Large intestine (tissue), 3 donors: ENCODE results near the gene METTL25B. TPM values are rescaled to one million over a fixed set of nuclear protein-coding genes. Genes with fewer than 3 reads are reported as not detected.
"Not testable (repeated sequence)": the region's sequence is repeated elsewhere in the genome, so short reads cannot be mapped to it uniquely, and the experiment has no call there.

Experiments used
- DNase-seq, 2 donors: peaks; one replicate each; pipeline versions ENCODE4 v3.0.0 to v3.0.0-alpha.2; 2013
- H3K27ac ChIP-seq: one replicate; pipeline ENCODE4 v1.5.1; 2013; ENCODE audit warnings: low read length
- H3K27me3 ChIP-seq: 2 replicates; pipeline ENCODE4 v1.6.1; 2013; ENCODE audit warnings: low read length; ENCODE audit not compliant: control insufficient read depth, insufficient read depth
- H3K36me3 ChIP-seq: 2 replicates; pipeline ENCODE4 v1.6.1; 2013; ENCODE audit warnings: low read length; ENCODE audit not compliant: control insufficient read depth, insufficient read depth
- H3K4me1 ChIP-seq: one replicate; pipeline ENCODE4 v1.6.1; 2013; ENCODE audit warnings: low read length; ENCODE audit not compliant: control insufficient read depth, insufficient read depth
- H3K4me3 ChIP-seq: one replicate; pipeline ENCODE4 v1.5.1; 2013; ENCODE audit warnings: low read length
- H3K9me3 ChIP-seq: one replicate; pipeline ENCODE4 v1.6.1; 2013; ENCODE audit warnings: mild to moderate bottlenecking, low read depth, low read length, moderate library complexity; ENCODE audit not compliant: control insufficient read depth
- WGBS: methylation state at CpG from one replicate; pipeline ENCODE4 v1.1.5; 2013; ENCODE audit warnings: low lambda C conversion rate; ENCODE audit not compliant: insufficient coverage; 5-methylcytosine and 5-hydroxymethylcytosine counted together
- polyA plus RNA-seq: library from polyadenylated mRNA; unstranded; fragments of 120-200 nt; gene quantifications from one replicate; pipeline ENCODE4 v1.2.1, GENCODE V29; 2013

METTL25B gene
- polyA plus RNA-seq, 1 donor, result 59.3 TPM

DNA sequence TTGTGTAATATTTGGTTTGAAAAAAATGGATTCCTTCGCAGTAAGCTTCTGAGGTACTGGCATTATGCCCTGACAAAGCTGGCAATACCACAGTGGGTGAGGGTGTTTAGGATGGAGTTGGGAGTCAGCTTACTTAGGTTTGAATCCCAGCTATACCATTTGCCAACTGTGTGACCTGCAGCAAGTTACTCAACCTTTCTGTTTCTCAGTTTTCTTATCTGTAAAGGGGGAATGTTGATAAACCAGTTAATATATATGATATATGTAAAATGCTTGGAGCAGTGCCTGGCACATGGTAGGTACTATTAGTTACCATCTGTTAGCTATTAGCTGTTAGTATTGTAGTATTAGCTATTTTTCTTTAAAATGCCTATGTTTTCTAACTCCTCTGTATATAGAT is 28.1 kb downstream of the METTL25B start:
- no peak for DNase-seq
- H3K27me3 ChIP-seq, result no peaks in the 10 kb centered on the region
- H3K27ac ChIP-seq, result no peak overlapping the region
- H3K4me1 ChIP-seq, result peaks cover 9% of the 10 kb centered on the region
- peaks cover 2% of the 10 kb centered on the region for H3K36me3 ChIP-seq
- H3K9me3 ChIP-seq, result no peaks in the 10 kb centered on the region
- WGBS, result no CpG with 5 or more reads among the region's 1 CpG
- H3K4me3 ChIP-seq, result no peak overlapping the region

DNA sequence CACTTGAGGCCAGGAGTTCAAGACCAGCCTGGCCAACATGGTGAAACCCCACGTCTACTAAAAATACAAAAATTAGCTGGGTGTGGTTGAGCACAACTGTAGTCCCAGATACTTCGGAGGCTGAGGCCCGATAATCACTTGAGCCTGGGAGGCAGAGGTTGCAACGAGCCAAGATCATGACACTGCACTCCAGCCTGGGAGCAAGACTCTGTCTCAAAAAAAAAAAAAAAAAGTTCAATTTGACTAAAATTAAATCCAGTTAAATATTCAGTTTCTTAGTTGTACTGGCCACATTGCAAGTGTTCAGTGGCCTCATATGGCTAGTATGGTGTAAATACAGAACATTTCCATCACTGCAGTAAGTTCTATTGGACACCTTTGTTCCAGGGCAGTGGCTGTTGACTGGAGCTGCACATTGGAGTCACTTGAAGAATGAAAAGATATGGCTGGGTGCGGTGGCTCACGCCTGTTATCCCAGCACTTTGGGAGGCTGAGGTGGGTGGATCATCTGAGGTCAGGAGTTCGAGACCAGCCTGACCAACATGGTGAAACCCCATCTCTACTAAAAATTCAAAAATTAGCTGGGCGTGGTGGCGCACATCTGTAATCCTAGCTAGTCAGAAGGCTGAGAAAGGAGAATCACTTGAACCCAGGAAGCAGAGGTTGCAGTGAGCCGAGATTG is 29.4 kb downstream of the METTL25B start:
- not testable (repeated sequence) for H3K9me3 ChIP-seq, H3K27ac ChIP-seq, H3K4me1 ChIP-seq, H3K27me3 ChIP-seq, H3K36me3 ChIP-seq, DNase-seq, H3K4me3 ChIP-seq
- no CpG with 5 or more reads among the region's 10 CpGs for WGBS

DNA sequence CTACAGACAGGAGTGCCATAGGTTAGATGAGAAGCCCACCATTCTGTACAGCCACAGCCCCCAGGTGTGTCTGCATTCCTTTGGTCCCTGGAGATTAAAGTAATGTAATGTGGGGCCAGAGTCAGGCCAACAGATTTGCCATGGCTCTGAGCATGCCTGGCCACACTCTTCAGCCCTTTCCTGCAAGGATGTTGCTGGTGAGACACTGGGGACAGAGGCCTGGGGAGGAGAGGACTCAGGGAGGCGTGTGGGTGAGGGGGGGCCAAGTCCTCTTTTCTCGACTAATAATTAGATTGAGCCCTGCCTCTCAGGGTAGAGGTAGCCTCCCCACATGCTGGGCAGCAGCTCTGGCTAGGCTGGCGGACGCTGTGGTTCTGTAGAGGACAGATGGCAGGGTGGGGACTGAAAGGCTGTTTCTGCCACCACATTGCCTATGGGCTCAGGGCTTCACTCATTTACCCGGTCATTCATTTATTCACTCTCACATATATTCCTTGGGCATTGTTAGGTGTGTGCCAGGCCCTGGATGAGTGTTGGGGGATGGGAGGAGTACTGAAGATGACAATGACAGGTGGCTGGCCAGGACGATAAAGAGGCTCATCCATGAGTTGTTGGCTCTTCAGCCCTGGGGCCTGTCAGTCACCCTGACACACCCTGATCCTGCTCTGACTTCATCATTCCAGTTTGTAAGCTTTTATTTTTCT is 32.0 kb downstream of the METTL25B start:
- Histone ChIP-seq H3K27me3 (no peaks in the 10 kb centered on the region), H3K4me3 (no peak overlapping the region), H3K9me3 (no peaks in the 10 kb centered on the region), H3K4me1 (no peaks in the 10 kb centered on the region), H3K27ac (no peak overlapping the region), H3K36me3 (peaks cover 2% of the 10 kb centered on the region)
- no CpG with 5 or more reads among the region's 6 CpGs for WGBS
- no peak for DNase-seq

DNA sequence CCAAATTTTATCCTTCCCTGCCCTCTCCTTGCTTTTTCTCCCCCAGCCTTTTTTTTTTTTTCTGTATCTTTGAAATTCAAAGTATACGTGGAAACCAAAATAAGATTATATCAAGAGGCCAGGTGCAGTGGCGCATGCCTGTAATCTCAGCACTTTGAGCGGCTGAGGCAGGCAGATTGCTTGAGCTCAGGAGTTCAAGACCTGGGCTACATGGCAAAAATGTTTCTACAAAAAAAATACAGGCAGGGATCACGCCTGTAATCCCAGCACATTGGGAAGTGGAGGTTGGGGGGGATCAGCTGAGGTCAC is 32.5 kb downstream of the METTL25B start:
- WGBS, result no CpG with 5 or more reads among the region's 4 CpGs
- no peaks in the 10 kb centered on the region for H3K27me3 ChIP-seq
- H3K9me3 ChIP-seq, result no peaks in the 10 kb centered on the region
- peaks cover 3% of the 10 kb centered on the region for H3K4me1 ChIP-seq
- H3K27ac ChIP-seq, result no peak overlapping the region
- no peak overlapping the region for H3K4me3 ChIP-seq
- DNase-seq, result no peak
- no peaks in the 10 kb centered on the region for H3K36me3 ChIP-seq

DNA sequence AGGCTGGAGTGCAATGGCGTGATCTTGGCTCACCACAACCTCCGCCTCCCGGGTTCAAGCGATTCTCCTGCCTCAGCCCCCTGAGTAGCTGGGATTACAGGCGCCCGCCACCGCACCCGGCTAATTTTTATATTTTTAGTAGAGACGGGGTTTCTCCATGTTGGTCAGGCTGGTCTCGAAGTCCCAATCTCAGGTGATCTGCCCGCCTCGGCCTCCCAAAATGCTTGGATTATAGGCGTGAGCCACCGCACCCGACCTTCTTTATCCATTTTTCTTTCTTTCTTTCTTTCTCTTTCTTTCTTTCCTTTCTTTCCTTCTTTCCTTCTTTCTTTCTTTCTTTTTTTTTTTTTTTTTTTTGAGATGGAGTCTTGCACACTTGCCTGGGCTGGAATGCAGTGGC is 36.9 kb downstream of the METTL25B start:
- H3K27me3 ChIP-seq, H3K36me3 ChIP-seq, H3K4me3 ChIP-seq, H3K9me3 ChIP-seq, DNase-seq, H3K27ac ChIP-seq: not testable (repeated sequence)
- 100% methylated on average over 5 of the region's 15 CpGs for WGBS
- H3K4me1 ChIP-seq, result peaks cover 12% of the 10 kb centered on the region

DNA sequence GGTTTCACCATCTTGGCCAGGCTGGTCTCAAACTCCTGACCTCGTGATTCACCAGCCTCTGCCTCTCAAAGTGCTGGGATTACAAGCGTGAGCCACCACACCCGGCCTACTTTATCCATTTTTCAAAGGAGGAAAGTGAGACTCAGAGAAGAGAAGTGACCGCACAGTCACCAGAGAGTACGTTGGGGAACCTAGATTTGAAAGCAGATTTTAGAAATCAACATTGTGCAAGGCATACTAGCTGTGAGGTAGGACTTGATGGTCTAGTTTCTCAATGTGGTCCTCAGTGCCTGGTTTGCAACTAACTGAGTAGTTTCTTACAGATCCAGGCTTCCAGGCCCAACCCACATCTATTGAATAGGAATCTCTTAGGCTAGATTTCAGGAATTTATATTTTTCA is 37.4 kb downstream of the METTL25B start:
- Histone ChIP-seq H3K4me3 (peak overlapping the region; percentile 74), H3K27ac (peak overlapping the region; percentile 92), H3K9me3 (no peaks in the 10 kb centered on the region), H3K4me1 (peaks cover 12% of the 10 kb centered on the region), H3K36me3 (peaks cover 6% of the 10 kb centered on the region), H3K27me3 (no peaks in the 10 kb centered on the region)
- no peak for DNase-seq
- 93% methylated on average over 3 of the region's 5 CpGs for WGBS

DNA sequence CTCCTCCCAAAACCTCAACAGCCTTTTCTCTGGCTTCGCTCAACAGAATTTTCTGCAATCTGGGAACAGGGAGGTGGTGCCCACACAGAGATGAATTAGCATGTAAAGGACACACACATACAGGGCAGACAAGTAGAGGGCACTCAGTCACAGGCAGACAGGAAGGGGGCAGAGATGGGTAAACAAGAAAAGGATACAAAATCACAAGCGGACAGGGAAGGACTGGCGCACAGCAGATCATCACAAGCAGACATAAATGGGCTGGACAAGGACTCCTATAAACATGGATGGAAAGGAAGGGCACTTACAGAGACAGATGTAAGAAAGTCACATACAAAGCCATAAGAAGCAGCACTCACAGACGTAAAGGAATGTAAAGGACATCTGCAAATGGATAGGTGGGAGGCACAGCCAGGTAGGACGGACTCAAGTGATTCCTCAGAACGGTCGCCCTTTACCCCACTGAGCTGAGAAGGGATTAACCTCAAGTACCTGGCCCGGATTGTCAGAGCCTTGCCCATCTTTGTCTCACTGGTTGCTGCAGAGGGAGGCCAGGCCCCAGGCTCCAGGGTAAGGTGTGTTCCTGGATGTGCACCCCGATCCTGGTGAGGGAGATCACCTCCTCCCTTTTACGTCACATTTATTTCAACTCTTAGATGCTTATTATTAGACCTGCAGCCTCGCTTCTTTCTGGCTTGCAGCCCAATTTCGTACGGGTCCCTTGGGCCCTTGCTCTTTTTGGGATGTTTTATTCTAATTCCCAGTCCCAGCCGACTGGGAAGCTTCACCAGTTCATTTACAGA is 38.2 kb downstream of the METTL25B start:
- Histone ChIP-seq H3K27me3 (no peaks in the 10 kb centered on the region), H3K9me3 (no peaks in the 10 kb centered on the region), H3K27ac (peak overlapping the region; percentile 92), H3K4me1 (peaks cover 15% of the 10 kb centered on the region), H3K36me3 (peaks cover 14% of the 10 kb centered on the region), H3K4me3 (peak overlapping the region; percentile 74)
- WGBS, result 40% methylated on average over 1 of the region's 14 CpGs
- DNase-seq, result no peak

DNA sequence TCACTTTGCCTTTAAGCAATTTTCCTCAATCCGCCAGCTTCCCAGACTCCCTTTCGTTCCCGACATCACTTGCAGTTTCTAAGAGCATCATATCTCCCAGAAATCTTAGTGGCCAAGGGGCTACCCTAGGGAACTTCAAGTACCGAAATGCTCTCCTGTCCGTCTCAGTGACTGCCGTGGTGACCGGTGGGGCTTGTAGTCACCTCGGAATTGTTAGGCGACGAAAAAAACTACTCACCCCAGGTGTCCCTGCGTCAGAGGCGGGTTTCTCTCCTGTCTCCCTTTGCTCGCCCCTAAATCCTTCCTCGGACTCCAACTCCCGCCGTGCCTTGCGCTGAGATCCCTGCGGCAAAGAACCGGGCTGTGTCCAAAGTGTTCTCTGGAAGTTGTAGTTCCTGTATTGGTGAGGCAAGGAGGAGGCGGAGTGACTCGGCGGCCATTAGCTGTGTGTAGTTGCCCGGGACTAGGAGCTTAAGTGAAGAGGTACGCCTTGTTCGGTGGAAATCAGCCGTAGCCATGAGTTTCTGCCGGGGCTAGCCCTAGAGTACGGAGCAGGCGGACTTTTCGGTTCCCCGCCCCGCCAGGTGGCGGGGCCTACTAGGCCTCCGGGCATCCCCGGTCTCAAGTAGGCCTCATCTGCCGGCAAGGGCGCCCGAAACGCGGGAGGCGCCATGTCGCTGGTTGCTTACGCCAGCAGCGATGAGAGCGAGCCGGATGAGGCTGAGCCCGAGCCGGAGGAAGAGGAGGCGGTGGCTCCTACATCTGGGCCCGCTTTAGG is 39.0 kb downstream of the METTL25B start, which contains the start of gene PRCC:
Gene PRCC (plus strand): TSS at position 435 of the 778 bp plus-strand sequence. CDS start 237 bp downstream, at position 672.
- Histone ChIP-seq H3K4me3 (peak within 1 kb of the TSS; percentile 98), H3K4me1 (peaks cover 15% of the 10 kb centered on the region), H3K27me3 (no peaks in the 10 kb centered on the region), H3K9me3 (no peaks in the 10 kb centered on the region), H3K36me3 (peaks cover 14% of the 10 kb centered on the region), H3K27ac (peak within 1 kb of the TSS; percentile 92)
- DNase-seq, result peak; percentile 100
- WGBS, result no CpG with 5 or more reads among the region's 50 CpGs

DNA sequence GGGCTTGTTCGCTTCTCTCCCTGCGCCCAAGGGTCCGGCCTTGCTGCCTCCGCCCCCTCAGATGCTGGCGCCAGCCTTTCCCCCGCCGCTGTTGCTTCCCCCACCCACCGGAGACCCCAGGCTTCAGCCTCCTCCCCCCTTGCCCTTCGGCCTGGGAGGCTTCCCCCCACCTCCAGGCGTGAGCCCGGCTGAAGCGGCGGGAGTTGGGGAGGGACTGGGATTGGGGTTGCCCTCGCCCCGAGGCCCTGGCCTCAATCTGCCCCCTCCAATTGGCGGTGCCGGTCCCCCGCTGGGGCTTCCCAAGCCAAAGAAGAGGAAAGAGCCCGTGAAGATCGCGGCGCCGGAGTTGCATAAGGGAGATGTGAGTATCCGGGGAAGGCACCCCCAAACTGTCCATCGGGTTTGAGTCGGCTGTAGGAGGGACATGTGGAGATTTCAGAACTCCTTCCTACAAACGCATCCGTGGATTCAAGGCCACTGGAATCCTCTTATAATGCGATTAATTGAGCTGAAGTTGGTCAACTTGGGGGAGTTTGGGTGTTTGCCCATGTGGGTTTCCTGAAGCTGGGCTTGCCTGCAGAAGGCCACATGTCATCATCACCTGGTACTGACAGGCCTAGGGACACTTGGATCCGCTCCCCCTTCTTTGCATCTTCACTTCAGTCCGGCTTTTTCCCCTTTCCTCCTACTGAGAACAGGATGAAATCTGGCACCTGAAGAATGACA is 39.8 kb downstream of the METTL25B start:
- 0% methylated on average over 1 of the region's 31 CpGs for WGBS
- H3K4me3 ChIP-seq, result peak overlapping the region; percentile 98
- peak overlapping the region; percentile 92 for H3K27ac ChIP-seq
- H3K4me1 ChIP-seq, result peaks cover 18% of the 10 kb centered on the region
- peaks cover 14% of the 10 kb centered on the region for H3K36me3 ChIP-seq
- no peaks in the 10 kb centered on the region for H3K9me3 ChIP-seq
- H3K27me3 ChIP-seq, result no peaks in the 10 kb centered on the region
- DNase-seq, result peak in 1 of 2 donors; percentile 50
